GM18867 (cell line): ENCODE data around the gene HOXD1.

Source experiments
- ATAC-seq: cut with Tn5 transposase; IDR thresholded peaks from one replicate; pipeline ENCODE4 v1.9.1; 2021; ENCODE audit warnings: mild to moderate bottlenecking, moderate library complexity; ENCODE audit not compliant: unreplicated experiment

HOXD1 gene

DNA sequence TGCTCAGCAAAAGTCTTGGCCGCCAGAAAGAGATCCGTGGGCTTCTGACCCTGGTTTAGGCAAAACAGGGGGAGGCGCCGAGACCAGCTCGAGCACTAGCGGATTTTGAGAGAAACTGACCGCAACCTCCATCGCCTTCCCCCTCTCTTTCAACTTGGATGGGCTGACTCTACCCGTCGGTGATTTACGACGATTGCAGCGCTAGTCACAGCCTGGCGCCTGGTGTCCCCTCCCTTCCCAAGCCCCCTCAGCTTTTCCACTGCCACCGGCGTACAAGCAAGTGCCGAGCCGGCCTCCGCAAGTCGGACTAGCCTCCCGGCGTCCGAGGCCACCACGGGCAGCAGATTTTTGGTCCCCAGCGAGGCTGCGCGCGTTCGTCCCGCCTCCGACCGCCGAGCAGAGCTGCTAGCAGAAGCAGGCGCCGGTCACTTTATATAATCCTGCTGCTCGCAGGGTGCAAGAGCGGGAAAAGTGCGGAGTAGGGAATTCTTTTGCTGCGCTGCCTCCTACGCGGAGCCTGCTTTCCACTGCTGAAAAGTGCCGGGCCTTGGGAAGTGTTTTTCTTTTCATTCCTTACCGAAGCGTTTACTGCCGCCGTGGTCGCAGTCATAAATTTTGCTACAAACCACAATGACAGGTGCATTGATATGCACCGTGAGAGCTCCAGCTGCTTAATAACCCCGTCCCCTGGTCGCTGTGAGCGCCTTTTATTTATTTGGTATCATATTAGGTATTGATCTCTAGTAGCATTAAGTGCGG, 23.7 kb upstream of the HOXD1 start:
- no peak for ATAC-seq

DNA sequence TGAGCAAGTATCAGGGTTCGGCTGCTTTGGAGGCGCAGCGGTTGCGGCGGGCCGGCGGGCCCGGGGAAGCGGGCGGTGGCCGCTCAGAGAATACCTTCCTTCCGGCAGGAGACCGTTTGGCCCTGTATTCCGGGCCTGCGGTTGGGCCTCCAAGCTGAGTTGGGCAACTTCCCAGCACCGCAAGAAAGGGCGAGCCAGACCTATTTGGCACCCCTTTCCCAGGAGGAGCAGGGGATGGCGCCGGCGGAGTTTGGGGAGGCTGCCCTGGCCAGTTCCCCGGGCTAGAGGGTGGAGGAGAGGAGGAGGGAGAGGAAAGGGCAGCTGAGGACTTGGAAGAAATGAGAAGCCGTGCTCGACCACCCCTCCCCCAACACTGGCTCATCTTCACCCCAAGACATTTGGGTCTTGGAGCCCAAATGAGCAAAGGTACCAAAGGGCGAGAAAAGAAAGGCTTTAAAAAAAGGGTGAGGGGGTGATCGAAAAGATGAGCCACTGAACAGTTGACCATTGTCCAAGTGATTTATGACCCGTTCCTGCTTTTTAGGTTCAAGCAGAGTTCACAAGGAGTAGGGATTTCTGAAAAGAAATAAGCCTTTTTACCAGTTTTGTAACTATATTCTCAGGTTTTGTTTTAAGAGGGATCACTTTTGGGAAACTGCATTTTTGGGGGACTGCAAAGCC, 23.0 kb upstream of the HOXD1 start:
- ATAC-seq = no peak

DNA sequence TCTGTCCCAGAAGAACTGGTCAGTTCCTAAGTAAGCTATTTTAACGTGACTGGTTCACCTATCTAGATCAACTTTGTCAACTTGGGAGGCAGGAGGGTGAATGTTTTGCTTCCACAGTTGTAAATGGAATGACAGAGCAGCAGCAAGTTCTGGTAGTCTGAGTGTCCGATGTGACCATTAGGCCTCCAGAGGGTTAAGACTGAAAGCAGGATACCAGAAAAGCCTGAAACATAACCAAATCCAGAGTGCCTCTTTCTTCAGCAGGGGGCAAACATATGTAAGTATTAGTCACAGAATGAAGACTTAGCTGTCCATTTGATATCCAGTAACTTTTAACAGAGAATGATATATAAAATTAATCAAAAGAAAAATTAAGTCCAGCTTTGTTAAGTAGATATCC, 22.2 kb upstream of the HOXD1 start:
- no peak for ATAC-seq

DNA sequence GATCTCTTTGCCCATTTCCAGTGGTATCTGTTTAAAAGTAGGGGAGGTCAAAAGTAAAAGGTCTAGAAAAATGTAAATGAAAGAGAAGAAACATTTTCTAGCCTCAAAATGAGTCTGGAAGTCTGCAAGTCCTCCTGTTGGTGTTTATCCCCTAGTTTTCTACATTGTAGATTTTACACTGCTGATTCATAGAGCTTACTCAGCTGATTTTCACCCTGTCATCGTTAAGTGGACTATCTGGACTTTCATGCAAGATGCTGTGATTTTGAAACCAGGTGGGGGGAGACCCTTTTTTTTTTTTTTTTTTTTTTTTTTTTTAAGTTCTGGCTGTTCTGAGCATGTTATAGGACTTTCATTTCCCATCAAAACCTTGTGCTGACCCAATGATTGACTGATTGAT, 21.1 kb upstream of the HOXD1 start:
- ATAC-seq = no peak

DNA sequence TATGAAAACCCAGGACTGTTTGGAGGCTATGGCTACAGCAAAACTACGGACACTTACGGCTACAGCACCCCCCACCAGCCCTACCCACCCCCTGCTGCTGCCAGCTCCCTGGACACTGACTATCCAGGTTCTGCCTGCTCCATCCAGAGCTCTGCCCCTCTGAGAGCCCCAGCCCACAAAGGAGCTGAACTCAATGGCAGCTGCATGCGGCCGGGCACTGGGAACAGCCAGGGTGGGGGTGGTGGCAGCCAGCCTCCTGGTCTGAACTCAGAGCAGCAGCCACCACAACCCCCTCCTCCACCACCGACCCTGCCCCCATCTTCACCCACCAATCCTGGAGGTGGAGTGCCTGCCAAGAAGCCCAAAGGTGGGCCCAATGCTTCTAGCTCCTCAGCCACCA, 19.3 kb upstream of the HOXD1 start:
- no peak for ATAC-seq

DNA sequence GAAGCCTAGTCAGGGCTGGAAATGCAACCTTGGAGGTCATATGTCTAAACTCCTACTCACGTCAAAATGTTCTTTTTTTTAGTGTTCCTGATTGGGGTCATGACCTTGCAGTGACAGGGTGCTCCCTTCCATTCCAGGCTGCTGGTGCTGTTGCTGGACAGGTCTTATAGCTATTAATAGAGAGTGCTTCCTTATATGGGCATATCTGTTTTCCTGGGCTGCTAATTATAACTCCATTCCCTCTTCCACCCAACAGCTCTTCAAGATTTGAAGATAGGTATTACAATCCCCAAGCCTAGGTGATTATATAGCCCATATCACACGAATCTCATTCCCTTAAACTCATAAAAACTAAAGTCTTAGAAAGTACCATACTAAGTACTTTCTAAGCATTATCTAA, 18.8 kb upstream of the HOXD1 start:
- ATAC-seq = no peak

DNA sequence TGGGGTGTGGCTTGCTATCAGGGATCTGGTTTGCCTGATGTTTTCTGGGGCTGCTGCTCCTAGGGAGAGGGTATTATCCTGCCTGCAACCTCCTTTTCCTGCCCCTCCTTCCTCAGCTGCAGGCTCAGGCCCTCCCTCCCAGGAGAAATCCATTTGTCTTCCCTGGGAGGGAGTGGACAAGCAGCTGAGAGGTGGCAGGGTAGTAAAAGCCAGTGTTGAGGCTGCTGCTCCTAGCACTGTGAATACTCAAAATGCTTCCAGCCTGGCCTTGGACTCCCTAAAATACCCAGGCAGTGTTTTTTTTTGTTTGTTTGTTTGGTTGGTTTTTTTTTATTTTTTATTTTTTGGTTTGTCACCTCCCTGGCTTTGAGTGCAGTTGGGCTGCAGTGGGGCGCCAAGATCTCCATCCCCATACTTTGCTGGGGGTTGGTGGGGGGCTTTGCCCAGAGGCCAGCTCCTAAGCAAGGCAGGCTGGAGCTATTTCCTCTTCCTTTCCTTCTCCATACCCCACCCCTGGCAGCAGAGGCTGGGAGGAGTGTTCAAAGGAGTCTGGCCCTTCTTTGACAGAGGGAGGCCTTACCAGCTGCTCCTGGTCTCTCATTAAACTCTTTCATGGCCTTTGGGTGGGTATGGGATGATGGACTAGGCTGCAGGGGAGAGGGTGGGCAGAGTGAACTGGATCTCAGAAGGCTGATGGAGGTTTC, 17.7 kb upstream of the HOXD1 start:
- no peak for ATAC-seq

DNA sequence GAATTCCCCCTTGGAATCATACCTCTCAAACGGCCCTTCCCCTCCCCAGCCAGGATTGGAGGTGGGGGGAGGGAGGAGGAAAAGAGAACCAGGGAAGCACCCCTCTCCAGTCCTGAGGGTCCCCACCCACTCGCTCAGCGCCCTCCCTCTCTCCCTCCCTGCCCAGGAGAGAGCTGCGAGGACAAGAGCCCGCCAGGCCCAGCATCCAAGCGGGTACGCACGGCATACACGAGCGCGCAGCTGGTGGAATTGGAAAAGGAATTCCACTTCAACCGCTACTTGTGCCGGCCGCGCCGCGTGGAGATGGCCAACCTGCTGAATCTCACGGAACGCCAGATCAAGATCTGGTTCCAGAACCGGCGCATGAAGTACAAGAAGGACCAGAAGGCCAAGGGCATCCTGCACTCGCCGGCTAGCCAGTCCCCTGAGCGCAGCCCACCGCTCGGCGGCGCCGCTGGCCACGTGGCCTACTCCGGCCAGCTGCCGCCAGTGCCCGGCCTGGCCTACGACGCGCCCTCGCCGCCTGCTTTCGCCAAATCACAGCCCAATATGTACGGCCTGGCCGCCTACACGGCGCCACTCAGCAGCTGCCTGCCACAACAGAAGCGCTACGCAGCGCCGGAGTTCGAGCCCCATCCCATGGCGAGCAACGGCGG, 17.0 kb upstream of the HOXD1 start:
- no peak for ATAC-seq

DNA sequence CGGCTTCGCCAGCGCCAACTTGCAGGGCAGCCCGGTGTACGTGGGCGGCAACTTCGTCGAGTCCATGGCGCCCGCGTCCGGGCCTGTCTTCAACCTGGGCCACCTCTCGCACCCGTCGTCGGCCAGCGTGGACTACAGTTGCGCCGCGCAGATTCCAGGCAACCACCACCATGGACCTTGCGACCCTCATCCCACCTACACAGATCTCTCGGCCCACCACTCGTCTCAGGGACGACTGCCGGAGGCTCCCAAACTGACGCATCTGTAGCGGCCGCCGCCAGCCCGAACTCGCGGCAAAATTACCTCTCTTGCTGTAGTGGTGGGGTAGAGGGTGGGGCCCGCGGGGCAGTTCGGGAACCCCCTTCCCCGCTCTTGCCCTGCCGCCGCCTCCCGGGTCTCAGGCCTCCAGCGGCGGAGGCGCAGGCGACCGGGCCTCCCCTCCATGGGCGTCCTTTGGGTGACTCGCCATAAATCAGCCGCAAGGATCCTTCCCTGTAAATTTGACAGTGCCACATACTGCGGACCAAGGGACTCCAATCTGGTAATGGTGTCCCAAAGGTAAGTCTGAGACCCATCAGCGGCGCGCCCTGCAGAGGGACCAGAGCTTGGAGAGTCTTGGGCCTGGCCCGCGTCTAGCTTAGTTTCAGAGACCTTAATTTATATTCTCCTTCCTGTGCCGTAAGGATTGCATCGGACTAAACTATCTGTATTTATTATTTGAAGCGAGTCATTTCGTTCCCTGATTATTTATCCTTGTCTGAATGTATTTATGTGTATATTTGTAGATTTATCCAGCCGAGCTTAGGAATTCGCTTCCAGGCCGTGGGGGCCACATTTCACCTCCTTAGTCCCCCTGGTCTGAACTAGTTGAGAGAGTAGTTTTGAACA, 16.2 kb upstream of the HOXD1 start:
- no peak for ATAC-seq

DNA sequence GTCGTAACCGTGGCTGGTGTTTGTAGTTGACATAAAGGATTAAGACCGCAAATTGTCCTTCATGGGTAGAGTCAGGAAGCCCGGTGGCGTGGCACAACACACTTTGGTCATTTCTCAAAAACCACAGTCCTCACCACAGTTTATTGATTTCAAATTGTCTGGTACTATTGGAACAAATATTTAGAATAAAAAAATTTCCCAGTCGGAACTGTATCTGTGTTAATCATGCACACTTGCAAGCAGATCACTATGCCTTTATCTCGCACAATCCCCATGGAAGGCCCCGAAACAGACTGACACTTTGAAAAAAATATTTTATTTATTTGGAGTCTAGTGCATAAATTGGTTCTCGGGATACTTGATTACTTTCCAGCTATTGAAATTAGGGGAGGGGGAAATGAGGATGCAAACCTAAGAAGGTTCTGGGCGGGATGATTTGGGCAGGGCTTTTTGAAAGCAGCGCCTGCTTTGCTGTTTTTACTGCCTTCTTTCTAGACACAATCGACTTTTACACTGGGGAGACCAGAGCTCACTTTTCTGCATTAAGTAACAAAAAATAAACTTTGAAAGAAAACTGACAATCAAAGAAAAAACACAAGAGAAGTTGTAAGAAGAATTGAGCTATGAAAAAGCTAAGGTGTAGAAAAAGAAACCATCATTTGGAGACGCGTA, 15.4 kb upstream of the HOXD1 start:
- no peak for ATAC-seq

DNA sequence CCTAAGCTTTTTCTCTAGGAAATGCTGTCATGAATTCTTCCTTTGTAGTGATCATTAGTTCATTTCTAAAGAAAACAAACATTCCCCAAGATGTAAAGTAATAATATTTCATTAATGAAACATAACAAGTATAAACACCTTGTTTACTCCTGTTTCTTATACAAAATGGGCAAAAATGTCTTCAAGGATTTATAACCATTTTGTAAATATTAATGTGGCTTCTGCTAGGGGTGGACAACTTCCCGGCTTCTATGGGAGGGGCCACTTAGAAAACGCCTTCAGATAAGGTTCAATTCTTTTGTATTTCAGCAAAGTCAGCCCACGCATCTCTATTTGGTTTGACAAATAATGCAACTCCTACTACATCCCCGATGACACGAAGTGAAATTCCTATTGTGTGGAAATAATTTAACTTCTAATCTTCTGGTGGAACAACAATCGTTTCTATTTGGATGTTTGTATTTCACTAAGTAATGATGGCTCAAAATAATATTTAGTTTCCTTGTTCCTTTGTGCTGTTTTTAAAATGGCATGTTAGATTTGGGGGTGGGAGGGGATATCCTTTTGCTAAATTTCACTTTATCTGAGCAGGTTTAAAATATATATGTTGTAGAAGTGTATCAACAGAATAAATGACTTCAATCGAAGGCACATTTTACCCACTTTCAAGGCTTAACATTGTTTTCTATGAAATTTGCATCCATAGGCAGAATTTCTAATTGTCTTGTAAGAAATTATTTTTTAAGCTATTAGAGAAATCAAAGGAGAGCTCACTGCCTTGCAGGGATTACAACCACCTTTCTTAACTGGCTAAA, 14.7 kb upstream of the HOXD1 start:
- ATAC-seq = no peak

DNA sequence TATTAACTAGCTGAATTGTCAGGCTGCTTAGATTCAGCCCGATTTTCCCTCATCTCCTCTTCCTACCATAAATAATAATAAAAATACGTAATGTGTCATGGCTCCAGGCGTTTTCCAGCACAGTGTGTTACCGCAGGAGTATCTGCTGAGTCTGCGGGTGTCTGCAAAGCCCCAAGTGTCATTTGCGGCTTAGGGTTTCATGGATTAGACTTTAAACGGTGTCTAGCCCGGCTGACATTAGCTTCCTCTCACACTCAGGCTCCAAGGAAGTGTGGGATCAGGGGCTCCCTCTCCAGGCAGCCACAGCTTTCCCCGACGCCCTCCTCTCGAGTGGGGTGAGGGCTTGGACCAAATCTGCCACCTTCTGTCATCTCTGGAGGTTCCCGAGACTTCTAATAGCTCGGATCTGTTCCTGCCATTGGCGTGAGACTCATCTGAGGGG, 14.1 kb upstream of the HOXD1 start:
- no peak for ATAC-seq

DNA sequence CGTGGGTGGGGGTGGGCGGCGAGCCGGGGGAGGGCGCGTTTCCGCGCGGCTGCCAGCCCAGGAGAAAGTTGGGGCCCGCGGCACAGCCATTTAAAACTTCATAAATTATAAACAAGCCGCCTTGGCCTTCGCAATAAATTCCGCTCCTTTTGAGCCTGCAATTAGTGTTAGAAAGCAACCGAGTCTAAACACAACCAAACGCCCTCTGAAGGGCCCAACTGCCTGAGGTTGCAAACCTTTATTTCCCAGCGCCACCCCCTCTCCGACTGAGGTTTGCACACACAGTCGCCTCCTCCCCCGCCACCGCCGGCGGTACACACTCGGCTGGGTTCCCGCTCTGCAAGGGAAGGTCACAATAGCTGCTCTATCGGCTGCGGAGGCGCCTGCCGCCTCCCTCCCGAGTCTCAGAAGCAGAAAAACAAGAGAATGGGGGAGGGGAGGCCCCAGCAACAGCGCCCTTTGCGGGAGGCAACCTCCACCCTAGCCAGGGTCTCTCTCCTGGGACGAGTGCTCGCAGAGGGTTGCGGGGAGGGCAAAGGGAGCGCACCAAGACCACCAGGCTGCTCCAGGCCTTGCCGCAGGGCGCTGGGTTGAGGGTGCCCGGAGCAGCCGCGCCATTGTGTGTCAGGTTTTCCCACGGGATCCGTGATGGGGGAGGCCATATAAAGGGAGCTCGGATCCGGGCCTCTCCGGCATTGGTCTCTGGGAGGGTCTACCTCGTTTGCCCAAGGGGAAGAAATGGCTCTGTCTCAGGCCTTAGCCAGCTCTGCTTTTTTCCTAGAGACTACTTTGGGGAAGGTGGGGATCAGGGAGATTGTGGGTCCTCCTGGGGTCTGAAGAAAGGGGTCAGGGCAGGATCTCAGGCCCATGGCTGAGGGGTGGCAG, 13.4 kb upstream of the HOXD1 start:
- no peak for ATAC-seq

DNA sequence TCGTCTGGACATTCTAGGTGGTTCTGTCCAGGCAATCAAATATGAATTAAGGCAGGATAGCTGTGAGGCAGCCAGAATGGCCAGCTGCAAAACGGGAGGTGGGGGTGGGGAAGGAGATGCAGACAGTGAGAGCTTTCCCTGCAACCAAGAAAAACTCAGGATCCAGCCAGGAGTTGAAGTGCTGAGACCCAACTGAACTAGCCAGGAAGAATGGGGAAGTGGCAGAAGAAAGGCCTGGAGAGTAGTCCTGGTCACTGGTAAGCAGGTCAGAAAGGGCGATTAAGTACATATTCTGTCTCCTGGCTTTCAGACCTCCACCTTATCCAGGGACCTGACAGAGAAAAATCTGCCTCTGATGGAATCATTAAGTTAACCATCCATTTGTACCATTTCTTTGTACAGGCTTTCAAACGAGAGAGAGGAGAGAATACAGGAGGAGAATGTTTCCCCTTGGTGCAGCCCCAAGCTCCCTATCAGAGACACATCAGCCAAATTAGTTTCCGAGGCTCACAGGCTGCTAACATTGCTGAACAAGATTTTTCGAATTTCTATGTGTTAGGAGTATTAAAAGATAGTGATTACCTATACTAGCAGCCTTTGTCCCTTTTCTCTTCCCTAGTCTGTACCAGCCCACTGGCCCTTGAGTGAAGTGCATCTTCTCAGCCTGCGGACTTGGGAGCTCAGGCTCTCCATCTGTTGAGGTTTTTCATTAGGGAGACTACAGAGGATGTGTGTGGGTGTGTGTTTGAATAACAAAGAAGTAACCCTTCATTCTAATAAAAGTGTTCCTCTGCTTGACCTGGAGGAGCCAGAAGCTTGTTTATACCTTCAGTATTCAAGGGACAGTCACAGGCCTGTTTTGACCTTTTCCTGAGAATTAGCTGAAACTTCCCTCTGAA, 12.5 kb upstream of the HOXD1 start:
- ATAC-seq = no peak

DNA sequence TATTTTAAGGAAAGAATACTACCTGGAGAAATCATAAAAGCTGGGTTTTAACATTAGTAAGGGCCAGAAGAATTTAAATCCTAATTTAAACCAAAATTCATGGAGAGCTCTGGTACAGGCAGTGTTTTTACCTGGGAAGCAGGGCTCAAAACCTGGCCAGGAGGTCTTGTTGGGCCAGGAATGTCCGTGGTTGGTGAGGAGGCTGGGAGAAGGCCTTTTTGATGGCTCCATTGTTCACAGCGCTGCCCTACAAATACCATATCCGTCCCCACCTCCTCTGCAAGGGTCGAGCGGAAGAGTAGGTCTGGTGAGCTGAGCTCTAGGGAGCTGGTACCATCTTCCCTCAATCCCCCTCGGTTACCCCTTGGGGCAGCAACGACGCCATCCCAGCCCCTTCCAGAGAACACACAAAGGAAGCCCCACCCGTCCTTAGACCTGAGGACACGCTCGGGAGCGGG, 10.9 kb upstream of the HOXD1 start:
- peak; percentile 20 for ATAC-seq

DNA sequence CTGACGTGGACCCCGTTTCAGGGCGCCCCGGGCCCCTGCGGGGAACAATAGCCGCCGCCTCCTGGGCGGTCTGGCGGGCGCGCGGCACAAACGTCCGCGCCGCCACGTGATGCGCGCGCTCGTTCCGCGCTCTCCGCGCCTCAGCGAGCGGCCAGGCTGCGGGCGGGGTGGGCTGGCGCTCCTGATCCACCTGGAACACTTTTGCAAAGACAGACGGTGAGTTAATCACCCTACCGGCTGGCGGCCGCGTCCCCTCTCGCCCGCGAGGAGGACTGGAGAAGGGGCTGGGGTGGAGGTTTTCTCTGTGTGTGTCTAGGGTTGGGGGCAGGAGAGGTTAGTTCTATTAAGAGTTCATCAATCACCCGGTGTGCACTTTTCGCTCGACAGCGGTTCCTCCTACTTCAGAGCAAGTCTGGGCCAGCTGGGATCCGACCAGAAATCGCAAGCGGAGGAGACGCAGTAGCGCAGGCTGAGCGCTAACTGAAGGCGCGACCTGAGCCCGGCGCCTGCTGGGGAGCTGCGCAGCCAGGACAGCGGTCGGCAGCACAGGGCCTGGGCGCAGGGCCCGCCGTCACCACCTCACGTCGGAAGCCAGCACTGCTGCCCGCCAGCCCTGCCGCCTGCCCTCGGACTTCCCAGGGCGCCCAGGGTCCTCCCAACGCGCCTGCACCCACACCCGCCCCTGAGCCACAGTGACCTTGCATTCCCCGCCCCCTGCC, 10.3 kb upstream of the HOXD1 start:
- ATAC-seq = peak; percentile 53
